ELF-1 (cell line): ENCODE data around the gene RB1.
"Not testable (repeated sequence)": the region's sequence is repeated elsewhere in the genome, so short reads cannot be mapped to it uniquely, and the experiment has no call there.

Source experiments
- DNase-seq: peaks from one replicate; pipeline ENCODE4 v3.0.0-alpha.2; 2016; ENCODE audit warnings: low read depth, low spot score

The RB1 gene

DNA sequence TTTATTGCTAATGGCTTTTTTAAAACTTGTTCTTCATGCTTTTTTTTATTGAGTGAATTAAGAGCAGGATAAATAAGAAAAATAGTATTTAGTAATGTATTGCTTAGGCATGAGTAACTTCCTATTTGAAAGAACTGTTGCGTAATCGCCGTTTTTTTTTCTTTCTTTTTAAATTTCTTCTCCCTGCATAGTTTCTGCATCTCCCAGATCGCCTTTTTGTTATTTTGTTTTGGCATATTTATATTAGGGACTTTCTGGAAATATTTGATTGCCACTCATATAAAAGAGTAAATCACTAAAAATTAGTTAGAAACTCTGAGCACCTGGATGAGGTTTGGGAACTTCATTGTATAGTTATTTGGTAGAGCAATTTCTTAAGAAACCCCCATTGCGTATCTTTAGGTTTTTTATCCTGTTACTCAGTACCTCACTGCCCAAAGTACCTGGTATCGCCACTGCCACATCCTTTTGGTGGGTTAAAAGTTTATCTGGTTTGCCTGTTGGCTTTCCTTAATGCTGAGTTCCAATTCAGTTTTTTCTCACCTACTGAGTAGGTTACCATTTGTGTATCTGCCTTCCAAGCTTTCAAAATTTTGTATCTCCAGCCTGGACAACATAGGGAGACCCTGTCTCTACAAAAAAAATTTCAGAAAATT lies 145.5 kb downstream of the RB1 start:
- DNase-seq = no peak

- no peak for DNase-seq
Observed at GRCh38 chr13:48449656-48450055, 146.1 kb downstream of the RB1 start.

- not testable (repeated sequence) for DNase-seq
Observed at GRCh38 chr13:48451196-48451595, 147.6 kb downstream of the RB1 start.

- no peak for DNase-seq
Observed at GRCh38 chr13:48456546-48456945, 153.0 kb downstream of the RB1 start.

- DNase-seq = no peak
Observed at GRCh38 chr13:48457578-48458242, 154.2 kb downstream of the RB1 start.

- DNase-seq = no peak
Observed at GRCh38 chr13:48475230-48475629, 171.7 kb downstream of the RB1 start.

- no peak for DNase-seq
Observed at GRCh38 chr13:48476215-48476614, 172.7 kb downstream of the RB1 start.

GRCh38 chr13:48476686-48477085 lies 173.1 kb downstream of the RB1 start:
- DNase-seq = no peak

DNA sequence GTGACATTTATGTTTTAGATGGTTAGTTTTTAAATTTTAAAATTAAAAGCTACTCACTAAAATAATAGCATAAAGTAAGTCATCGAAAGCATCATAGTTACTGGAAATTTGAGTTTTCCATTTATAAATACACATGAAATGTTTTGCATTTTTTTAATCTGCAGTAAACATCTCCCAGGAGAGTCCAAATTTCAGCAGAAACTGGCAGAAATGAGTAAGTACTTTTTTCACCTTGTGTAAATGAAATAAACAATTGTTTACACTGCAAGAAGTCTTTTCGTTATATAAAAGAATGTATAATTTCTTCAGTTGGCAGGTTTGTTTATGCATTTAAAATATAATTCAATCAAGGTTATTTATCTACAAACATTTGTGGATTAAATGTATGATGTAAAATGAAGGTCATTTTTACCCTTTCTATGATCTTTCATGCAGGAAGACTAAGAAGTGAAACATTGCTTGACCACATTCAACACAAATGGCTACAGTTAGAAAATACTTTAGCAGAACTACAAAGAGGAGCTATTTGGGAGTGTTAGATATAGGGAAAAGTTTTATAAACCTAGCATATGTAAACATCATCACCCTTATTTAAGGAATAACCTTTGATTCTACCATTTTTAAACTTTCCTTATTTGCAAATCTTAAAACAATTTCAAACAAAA lies 173.8 kb downstream of the RB1 start:
- no peak for DNase-seq

DNA sequence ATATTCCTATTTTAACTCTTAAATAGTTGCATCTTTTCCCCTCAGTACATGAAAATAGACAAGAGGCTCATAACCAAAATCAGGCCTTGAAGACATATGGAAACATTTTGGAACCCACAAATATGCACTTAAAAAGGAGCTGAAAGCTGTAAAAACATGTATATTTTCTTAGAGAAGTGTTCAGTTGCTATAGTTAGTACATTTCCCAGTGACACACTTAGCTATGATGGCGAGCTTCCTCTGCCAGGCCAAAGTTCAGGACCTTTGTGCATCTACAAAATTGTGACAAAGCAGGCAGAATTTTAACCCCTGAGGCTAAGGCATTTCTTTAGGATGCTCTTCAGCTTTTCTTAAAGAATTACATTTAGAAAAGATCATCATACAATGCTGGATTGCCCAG lies 174.8 kb downstream of the RB1 start:
- DNase-seq = no peak

DNA sequence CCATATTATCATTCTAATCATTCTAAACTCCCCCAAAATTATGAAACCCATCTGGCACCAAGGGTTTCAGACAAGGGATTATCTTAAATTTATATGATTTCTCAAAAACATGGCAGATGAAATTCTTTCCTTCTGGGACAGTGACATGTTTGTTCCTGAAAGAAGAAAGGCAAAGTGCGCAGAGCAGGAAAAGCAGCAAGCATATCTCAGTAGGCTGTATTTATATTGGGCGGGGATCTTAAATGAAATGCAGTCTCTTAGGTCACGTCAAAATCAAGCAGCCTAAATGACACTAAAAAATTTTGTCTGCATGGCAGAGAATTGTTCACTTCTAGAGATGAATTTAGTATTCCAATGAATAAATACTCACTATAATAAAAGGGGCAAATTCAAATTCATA lies 180.0 kb downstream of the RB1 start:
- no peak for DNase-seq

DNA sequence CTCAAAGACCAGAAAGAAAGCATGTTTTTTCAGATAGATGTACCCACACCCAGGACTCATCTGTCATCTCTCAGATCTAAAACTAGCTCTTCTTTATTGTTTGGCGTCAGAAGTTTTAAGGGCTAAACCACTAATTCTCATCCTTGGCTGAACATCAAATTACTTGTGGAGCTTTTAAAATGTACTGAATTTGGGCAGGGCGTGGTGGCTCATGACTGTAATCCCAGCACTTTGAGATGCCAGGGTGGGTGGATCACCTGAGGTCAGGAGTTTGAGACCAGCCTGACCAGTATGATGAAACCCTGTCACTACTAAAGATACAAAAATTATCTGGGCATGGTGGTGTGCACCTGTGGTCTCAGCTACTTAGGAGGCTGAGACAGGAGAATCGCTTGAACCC lies 181.9 kb downstream of the RB1 start:
- DNase-seq = no peak

- DNase-seq = no peak
Observed at GRCh38 chr13:48486362-48486761, 182.8 kb downstream of the RB1 start.

DNA sequence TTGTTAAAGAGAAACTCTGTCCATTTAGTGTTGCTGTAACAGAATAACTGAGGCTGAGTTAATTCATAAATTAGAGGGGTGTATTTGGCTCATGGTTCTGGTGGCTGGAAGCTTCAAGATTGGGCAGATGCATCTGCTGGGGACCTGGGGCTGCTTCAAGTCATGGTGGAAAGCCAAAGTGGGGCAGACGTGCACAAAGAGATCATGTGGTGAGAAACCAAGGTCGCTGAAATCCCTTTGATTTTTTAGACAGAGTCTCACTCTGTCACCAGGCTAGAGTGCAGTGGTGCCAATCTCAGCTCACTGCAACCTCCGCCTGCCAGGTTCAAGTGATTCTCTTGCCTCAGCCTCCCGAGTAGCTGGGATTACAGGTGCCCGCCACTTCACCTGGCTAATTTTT lies 183.3 kb downstream of the RB1 start:
- DNase-seq = no peak

GRCh38 chr13:48487968-48488367 lies 184.4 kb downstream of the RB1 start:
- no peak for DNase-seq

DNA sequence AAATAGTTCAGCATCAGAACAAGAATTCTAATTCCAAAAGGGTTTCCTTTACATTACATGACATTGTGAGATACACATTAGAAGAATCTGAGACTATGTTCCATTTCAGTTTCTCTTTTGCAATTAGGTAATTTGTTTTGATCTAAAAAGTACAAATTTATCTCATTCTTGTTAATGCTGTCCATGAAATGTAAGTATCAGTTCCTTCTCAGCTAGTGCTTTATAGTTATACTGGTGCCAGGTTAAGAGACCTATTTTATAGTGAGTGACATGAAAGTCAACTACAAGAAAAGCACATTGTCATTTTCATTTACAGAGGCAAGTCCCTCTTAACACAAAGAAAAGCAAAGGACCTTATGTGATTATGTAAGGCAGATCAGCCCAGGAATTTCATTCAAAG lies 185.4 kb downstream of the RB1 start:
- no peak for DNase-seq

- no peak for DNase-seq
Observed at GRCh38 chr13:48489666-48490065, 186.1 kb downstream of the RB1 start.

- DNase-seq = no peak
Observed at GRCh38 chr13:48490241-48490640, 186.7 kb downstream of the RB1 start.

DNA sequence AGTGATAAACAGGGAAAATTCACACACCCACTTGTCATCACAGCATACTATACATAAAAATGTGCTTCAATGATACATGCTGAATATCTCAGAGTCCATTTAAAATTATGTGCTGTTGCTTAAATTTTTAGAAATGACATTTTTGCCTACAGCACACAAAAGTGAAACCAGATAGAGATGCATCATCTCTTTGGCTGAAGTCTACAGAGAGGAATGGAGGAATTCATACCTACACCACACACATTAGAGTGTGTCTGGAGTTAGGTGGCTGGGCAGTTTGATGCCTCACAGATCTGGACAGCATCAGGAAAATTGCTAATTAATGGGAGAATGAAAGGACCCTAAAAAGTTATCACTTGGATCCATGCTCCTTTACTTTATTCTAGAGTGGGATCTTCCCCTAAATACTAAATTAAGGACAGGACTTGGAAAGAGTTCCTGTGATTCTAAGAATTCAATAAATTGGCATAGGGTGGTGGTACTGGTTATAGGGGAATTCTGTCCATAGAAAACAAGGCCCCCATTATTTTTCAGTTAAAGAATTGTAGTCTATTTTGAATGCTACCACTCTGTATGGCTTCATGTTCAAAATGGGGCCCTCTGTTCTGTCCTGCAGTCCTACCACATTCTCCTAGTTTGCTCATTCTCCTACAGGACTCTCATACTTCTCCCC lies 188.0 kb downstream of the RB1 start:
- DNase-seq = no peak

GRCh38 chr13:48492096-48492440 lies 188.5 kb downstream of the RB1 start:
- no peak for DNase-seq

GRCh38 chr13:48492470-48493065 lies 189.0 kb downstream of the RB1 start:
- peak; percentile 13 for DNase-seq

GRCh38 chr13:48493066-48493765 lies 189.7 kb downstream of the RB1 start:
- no peak for DNase-seq
